Melanocyte of skin (primary cell): Measurements from ENCODE around the gene HP. TPM values are rescaled to one million over a fixed set of nuclear protein-coding genes. Genes with fewer than 3 reads are reported as not detected.

Experiments
- total RNA-seq, 2 donors: library from RNA; depleted of rRNA; stranded (reverse); fragments of >200 nt; gene quantifications; 2 replicates each; pipeline ENCODE4 v1.2.3, GENCODE V29; 2012

Gene HP
- total RNA-seq, result not detected

GRCh38 chr16:72054254-72054847 is at the start of gene HP:
Gene HP (plus strand): TSS chr16:72054505. CDS start chr16:72054653, 148 bp downstream.

GRCh38 chr16:72008424-72009216 is 45.7 kb upstream of the HP start, which contains the start of gene DHODH:
Gene DHODH (plus strand): TSS chr16:72008744. CDS start chr16:72008765, 21 bp downstream.

GRCh38 chr16:72093448-72094265 is 39.4 kb downstream of the HP start, which contains the start of the genes DHX38 and TXNL4B:
Gene DHX38 (plus strand): TSS chr16:72093847. CDS start chr16:72096158, 2,311 bp downstream.
Gene TXNL4B (minus strand): TSS chr16:72093620. CDS start chr16:72090749, 2,871 bp downstream.

Other genes starting within 250 kb of the HP start
- gene AP1G1, start 245.7 kb upstream of the HP start, total RNA-seq, result 10 to 100 TPM; 80.3 to 81.2 TPM
- gene ATXN1L, start 208.5 kb upstream of the HP start, total RNA-seq, result 10 to 100 TPM; 15.7 to 18.2 TPM
- gene ZNF821, start 170.3 kb upstream of the HP start, total RNA-seq, result 1 to 10 TPM; 3.0 to 6.2 TPM
- gene IST1, start 159.0 kb upstream of the HP start, total RNA-seq, result 100 to 1,000 TPM; 171 to 192 TPM
- gene PKD1L3, start 54.1 kb upstream of the HP start, total RNA-seq, result not detected
- 10 to 100 TPM in 1 of 2 donors, 1 to 10 TPM in 1; 3.8 to 10.7 TPM for gene DHODH, start 45.8 kb upstream of the HP start, total RNA-seq
- gene HPR, start 8.7 kb downstream of the HP start, total RNA-seq, result not detected
- 10 to 100 TPM in 1 of 2 donors, 1 to 10 TPM in 1; 7.6 to 11.0 TPM for gene TXNL4B, start 39.1 kb downstream of the HP start, total RNA-seq
- gene DHX38, start 39.3 kb downstream of the HP start, total RNA-seq, result 10 to 100 TPM; 34.4 to 75.6 TPM
- gene PMFBP1, start 117.7 kb downstream of the HP start, total RNA-seq, result under 1 TPM; 0.33 to 0.69 TPM